A549 (cell line): Measurements from ENCODE around the gene CASP7. TPM values are rescaled to one million over a fixed set of nuclear protein-coding genes. Genes with fewer than 3 reads are reported as not detected.

Experiments
- ATAC-seq, 2 experiments: fragments of 200-7000 bp in 1 of 2; fragments of >200 bp in 1 of 2; cut with Nextera tagmentation in 1 of 2; cut with Tn5 transposase in 1 of 2; 3 replicates each; pipeline versions ENCODE4 v1.8.0 to v1.9.1; 2018 to 2020; ENCODE audit warnings: mild to moderate bottlenecking in 1 of 2, moderate library complexity in 1 of 2
- CTCF ChIA-PET: fragments of 300-600 bp; sonication (Branson Sonifier 250); formaldehyde crosslinking; extraction: SDS; loops from one replicate; lab custom pipeline; 2021; ENCODE audit warnings: antibody characterized with exemption, inconsistent platforms; lab: Yijun Ruan, JAX
- POLR2A ChIA-PET: fragments of 350-600 bp; formaldehyde crosslinking; extraction: SDS; loops from one replicate; lab custom pipeline; 2021; ENCODE audit warnings: antibody characterized with exemption, inconsistent platforms; lab: Yijun Ruan, JAX
- DNase-seq, 2 experiments: peaks; one replicate each; pipeline versions ENCODE4 v3.0.0 to v3.0.0-alpha.2; 2011 to 2016; ENCODE audit warnings: low read depth in 1 of 2, low spot score in 1 of 2
- FAIRE-seq: peaks from 2 replicates; lab custom pipeline; 2011; peaks lifted over from hg19 to GRCh38; lab: Jason Lieb, UNC
- H3K27ac ChIP-seq, 2 experiments: fragments of >200 bp; sonication (Bioruptor Twin); formaldehyde crosslinking; 3 replicates each; pipeline ENCODE4 v1.5.1; 2016 to 2017
- H3K4me1 ChIP-seq: fragments of >200 bp; sonication (Bioruptor Twin); formaldehyde crosslinking; 3 replicates; pipeline ENCODE4 v1.6.1; 2016
- H3K4me2 ChIP-seq: fragments of >200 bp; sonication (Bioruptor Twin); formaldehyde crosslinking; 3 replicates; pipeline ENCODE4 v1.6.1; 2016
- H3K4me3 ChIP-seq: fragments of >200 bp; sonication (Bioruptor Twin); formaldehyde crosslinking; 3 replicates; pipeline ENCODE4 v1.5.1; 2016
- H3K9me3 ChIP-seq: fragments of >200 bp; sonication (Bioruptor Twin); formaldehyde crosslinking; 3 replicates; pipeline ENCODE4 v1.6.1; 2016
- BHLHE40 ChIP-seq: IDR thresholded peaks from 2 replicates; pipeline ENCODE4 v1.6.1; 2012; ENCODE audit warnings: low read depth, low read length, inconsistent platforms
- CEBPB ChIP-seq, 2 experiments: fragments of >200 bp in 1 of 2; sonication (Bioruptor Twin) in 1 of 2; formaldehyde crosslinking in 1 of 2; IDR thresholded peaks; 2 replicates each; pipeline ENCODE4 v1.6.1; 2012 to 2016
- CHD4 ChIP-seq: fragments of 200-600 bp; sonication (generic); IDR thresholded peaks from 2 replicates; pipeline ENCODE4 v1.6.1; 2016; ENCODE audit warnings: antibody characterized with exemption, mild to moderate bottlenecking, borderline replicate concordance
- CTCF ChIP-seq: fragments of >200 bp; sonication (Bioruptor Twin); formaldehyde crosslinking; IDR thresholded peaks from 3 replicates; pipeline ENCODE4 v1.5.1; 2016
- ELK1 ChIP-seq: fragments of 150-350 bp; IDR thresholded peaks from 2 replicates; pipeline ENCODE4 v1.6.1; 2014; ENCODE audit warnings: low read depth, mild to moderate bottlenecking, low read length
- ESRRA ChIP-seq: fragments of 150-350 bp; IDR thresholded peaks from 2 replicates; pipeline ENCODE4 v1.6.1; 2014; ENCODE audit warnings: mild to moderate bottlenecking, low read length, borderline replicate concordance
- FOSL2 ChIP-seq, 2 experiments: fragments of 450-650 bp in 1 of 2; fragments of >200 bp in 1 of 2; sonication (Bioruptor Twin) in 1 of 2; formaldehyde crosslinking; IDR thresholded peaks; 2 replicates each; pipeline versions ENCODE4 v1.5.0 to v1.6.1; 2016 to 2020; ENCODE audit warnings: mild to moderate bottlenecking in 1 of 2, moderate library complexity in 1 of 2
- FOXS1 ChIP-seq: fragments of 250-450 bp; sonication (Bioruptor Pico); IDR thresholded peaks from 2 replicates; pipeline ENCODE4 v1.5.0; 2020; ENCODE audit warnings: mild to moderate bottlenecking, moderate library complexity
- GATA3 ChIP-seq: IDR thresholded peaks from 2 replicates; pipeline ENCODE4 v1.6.1; 2012; ENCODE audit warnings: borderline replicate concordance
- HDAC2 ChIP-seq: fragments of 200-600 bp; sonication (generic); IDR thresholded peaks from 2 replicates; pipeline ENCODE4 v1.6.1; 2016
- HES2 ChIP-seq: fragments of >200 bp; sonication (Bioruptor Twin); formaldehyde crosslinking; IDR thresholded peaks from 2 replicates; pipeline ENCODE4 v1.6.1; 2016
- HOXB5 ChIP-seq: fragments of 250-450 bp; sonication (Bioruptor Pico); IDR thresholded peaks from 2 replicates; pipeline ENCODE4 v1.5.0; 2020; ENCODE audit warnings: mild to moderate bottlenecking, moderate library complexity
- JUN ChIP-seq, 2 experiments: fragments of >200 bp; sonication (Bioruptor Twin); formaldehyde crosslinking; IDR thresholded peaks; 2 replicates in 1 of 2; 3 replicates in 1 of 2; pipeline ENCODE4 v1.6.1; 2016 to 2017
- JUNB ChIP-seq: fragments of >200 bp; sonication (Bioruptor Twin); formaldehyde crosslinking; IDR thresholded peaks from 2 replicates; pipeline ENCODE4 v1.6.1; 2016
- MAFK ChIP-seq: fragments of 450-650 bp; IDR thresholded peaks from 2 replicates; pipeline ENCODE4 v1.6.1; 2014; ENCODE audit not compliant: partially characterized antibody
- MAZ ChIP-seq: fragments of 150-350 bp; IDR thresholded peaks from 2 replicates; pipeline ENCODE4 v1.6.1; 2014; ENCODE audit warnings: antibody characterized with exemption, low read depth, low read length, borderline replicate concordance
- NR3C1 ChIP-seq: fragments of >200 bp; sonication (Bioruptor Twin); formaldehyde crosslinking; IDR thresholded peaks from 3 replicates; pipeline ENCODE4 v1.6.1; 2017
- POLR2AphosphoS2 ChIP-seq: conservative IDR thresholded peaks from 2 replicates; pipeline ENCODE4 v1.6.1; 2012; ENCODE audit warnings: low read length, improper control_type of control experiment, inconsistent platforms
- RARB ChIP-seq: fragments of 250-450 bp; sonication (Bioruptor Pico); IDR thresholded peaks from 2 replicates; pipeline ENCODE4 v1.8.0; 2021; ENCODE audit warnings: mild to moderate bottlenecking, moderate library complexity
- REST ChIP-seq: fragments of 200-600 bp; sonication (generic); IDR thresholded peaks from 2 replicates; pipeline ENCODE4 v1.6.1; 2016; ENCODE audit warnings: antibody characterized with exemption, mild to moderate bottlenecking, moderate library complexity
- TP53 ChIP-seq: fragments of 250-450 bp; sonication (Bioruptor Pico); IDR thresholded peaks from 2 replicates; pipeline ENCODE4 v1.5.0; 2021; ENCODE audit warnings: mild to moderate bottlenecking, moderate library complexity
- ZC3H11A ChIP-seq: fragments of 450-650 bp; IDR thresholded peaks from 2 replicates; pipeline ENCODE4 v1.6.1; 2014; ENCODE audit warnings: antibody characterized with exemption, mild to moderate bottlenecking
- WGBS: methylation state at CpG from one replicate; pipeline ENCODE4 v1.1.6; 2017; ENCODE audit errors: missing lambda C conversion rate; 5-methylcytosine and 5-hydroxymethylcytosine counted together
- polyA plus RNA-seq, 4 experiments: library from polyadenylated mRNA; depleted of rRNA in 3 of 4; stranded (reverse); fragments of >200 nt; fragmentation: RNase III in 1 of 4; extraction: RNeasy Plus Mini Kit Qiagen cat#74134 plus additional on column Dnase treatment in 1 of 4; gene quantifications; 2 replicates in 3 of 4; 3 replicates in 1 of 4; pipeline ENCODE4 v1.2.3, GENCODE V29; 2011 to 2017
- TF ChIP-seq, protein P1 (sequence below): fragments of >200 bp; sonication (Bioruptor Twin); formaldehyde crosslinking; IDR thresholded peaks from 3 replicates; pipeline ENCODE4 v1.6.1; 2016
- TF ChIP-seq, protein P2 (sequence below): fragments of 250-450 bp; sonication (Bioruptor Pico); IDR thresholded peaks from 2 replicates; pipeline ENCODE4 v1.5.0; 2020; ENCODE audit warnings: low read depth, mild to moderate bottlenecking, moderate library complexity
- TF ChIP-seq, protein P3 (sequence below): IDR thresholded peaks from 2 replicates; pipeline ENCODE4 v1.6.1; 2012

The CASP7 gene
- polyA plus RNA-seq, 2 of the 4 experiments (the other 2 are of a cell fraction) = 22.6 to 29.7 TPM

- ChIA-PET POLR2A (no interaction called here), CTCF (interaction anchor here (1.6 kb wide), 2 partner anchors 8 to 22 kb away, joined by 3 to 4 read pairs; partner anchors contain the start of gene CASP7)
- FAIRE-seq = no peak
These were observed 22.2 kb upstream of the CASP7 start for GRCh38 chr10:113657544-113657943.

DNA sequence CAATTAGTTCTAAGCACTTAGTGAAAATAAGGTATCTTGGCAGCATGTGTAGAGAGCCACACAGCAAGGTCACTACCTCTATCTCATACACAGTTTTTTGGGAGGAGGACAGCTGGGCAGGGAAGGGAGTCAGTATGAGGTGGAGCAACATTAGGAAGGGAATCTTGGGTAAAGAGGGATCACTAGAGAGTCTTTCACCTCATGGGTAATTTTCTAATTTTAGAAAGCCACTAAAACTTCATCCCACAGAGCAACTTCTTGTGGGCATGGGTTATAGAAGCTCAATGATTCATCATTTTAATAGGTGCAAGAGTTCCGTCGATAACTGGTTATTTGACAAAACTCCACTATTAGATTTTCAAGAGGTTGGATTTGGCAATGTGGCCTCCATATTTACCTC, 18.4 kb upstream of the CASP7 start:
- WGBS = 94% methylated on average over 2 of the region's 2 CpGs
- ChIA-PET POLR2A (no interaction called here), CTCF (no interaction called here)
- Histone ChIP-seq H3K4me3 (no peak overlapping the region), H3K9me3 (no peaks in the 10 kb centered on the region), H3K4me1 (0 out of 3 replicates have a peak, but pooled peaks cover 2% of the 10 kb centered on the region), H3K27ac (no peak overlapping the region), H3K4me2 (no peak overlapping the region)
- DNase-seq (no peak), ATAC-seq (no peak), FAIRE-seq (no peak)
- TF ChIP-seq, protein P1, sequence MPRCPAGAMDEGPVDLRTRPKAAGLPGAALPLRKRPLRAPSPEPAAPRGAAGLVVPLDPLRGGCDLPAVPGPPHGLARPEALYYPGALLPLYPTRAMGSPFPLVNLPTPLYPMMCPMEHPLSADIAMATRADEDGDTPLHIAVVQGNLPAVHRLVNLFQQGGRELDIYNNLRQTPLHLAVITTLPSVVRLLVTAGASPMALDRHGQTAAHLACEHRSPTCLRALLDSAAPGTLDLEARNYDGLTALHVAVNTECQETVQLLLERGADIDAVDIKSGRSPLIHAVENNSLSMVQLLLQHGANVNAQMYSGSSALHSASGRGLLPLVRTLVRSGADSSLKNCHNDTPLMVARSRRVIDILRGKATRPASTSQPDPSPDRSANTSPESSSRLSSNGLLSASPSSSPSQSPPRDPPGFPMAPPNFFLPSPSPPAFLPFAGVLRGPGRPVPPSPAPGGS = no peak
- no peak for TF ChIP-seq RARB (CRISPR knock-in tag)
- TF ChIP-seq CHD4 = no peak
- TF ChIP-seq MAZ = no peak
- TF ChIP-seq HES2 = no peak
- no peak for TF ChIP-seq JUN (IDR thresholded peaks at IDR 0.05)
- TF ChIP-seq FOSL2 (IDR thresholded peaks at IDR 0.05) = no peak
- TF ChIP-seq FOSL2 (CRISPR knock-in tag; IDR thresholded peaks at IDR 0.05) = no peak
- TF ChIP-seq, protein P2, sequence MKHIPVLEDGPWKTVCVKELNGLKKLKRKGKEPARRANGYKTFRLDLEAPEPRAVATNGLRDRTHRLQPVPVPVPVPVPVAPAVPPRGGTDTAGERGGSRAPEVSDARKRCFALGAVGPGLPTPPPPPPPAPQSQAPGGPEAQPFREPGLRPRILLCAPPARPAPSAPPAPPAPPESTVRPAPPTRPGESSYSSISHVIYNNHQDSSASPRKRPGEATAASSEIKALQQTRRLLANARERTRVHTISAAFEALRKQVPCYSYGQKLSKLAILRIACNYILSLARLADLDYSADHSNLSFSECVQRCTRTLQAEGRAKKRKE (CRISPR knock-in tag) = no peak
- no peak for TF ChIP-seq CTCF
- no peak for TF ChIP-seq CEBPB (IDR thresholded peaks at IDR 0.05)
- TF ChIP-seq, protein P3, sequence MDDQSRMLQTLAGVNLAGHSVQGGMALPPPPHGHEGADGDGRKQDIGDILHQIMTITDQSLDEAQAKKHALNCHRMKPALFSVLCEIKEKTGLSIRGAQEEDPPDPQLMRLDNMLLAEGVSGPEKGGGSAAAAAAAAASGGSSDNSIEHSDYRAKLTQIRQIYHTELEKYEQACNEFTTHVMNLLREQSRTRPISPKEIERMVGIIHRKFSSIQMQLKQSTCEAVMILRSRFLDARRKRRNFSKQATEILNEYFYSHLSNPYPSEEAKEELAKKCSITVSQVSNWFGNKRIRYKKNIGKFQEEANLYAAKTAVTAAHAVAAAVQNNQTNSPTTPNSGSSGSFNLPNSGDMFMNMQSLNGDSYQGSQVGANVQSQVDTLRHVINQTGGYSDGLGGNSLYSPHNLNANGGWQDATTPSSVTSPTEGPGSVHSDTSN = no peak
- no peak for TF ChIP-seq HDAC2
- no peak for TF ChIP-seq GATA3
- TF ChIP-seq BHLHE40 = no peak
- no peak for TF ChIP-seq ELK1
- TF ChIP-seq TP53 (CRISPR knock-in tag) = no peak
- TF ChIP-seq FOXS1 (CRISPR knock-in tag) = no peak
- no peak for TF ChIP-seq POLR2AphosphoS2

More at GRCh38 chr10:113657544-113657943, 22.2 kb upstream of the CASP7 start:
- Histone ChIP-seq H3K4me1 (no peaks in the 10 kb centered on the region), H3K27ac (no peak overlapping the region), H3K4me2 (no peak overlapping the region), H3K4me3 (no peak overlapping the region), H3K9me3 (no peaks in the 10 kb centered on the region)
- no peak for TF ChIP-seq NR3C1
- TF ChIP-seq HOXB5 (CRISPR knock-in tag) = no peak
- no peak for TF ChIP-seq REST
- no peak for TF ChIP-seq ZC3H11A
- no peak for TF ChIP-seq MAFK
- no peak for TF ChIP-seq ESRRA
- no peak for TF ChIP-seq JUNB
- ATAC-seq (no peak), DNase-seq (no peak)
